ENCODE results near the gene NECTIN1. TPM values are rescaled to one million over a fixed set of nuclear protein-coding genes. Genes with fewer than 3 reads are reported as not detected.
A peak's percentile ranks its signal among the peaks of the same experiment; 100 is the strongest.
"Not testable (repeated sequence)": the region's sequence is repeated elsewhere in the genome, so short reads cannot be mapped to it uniquely, and the experiment has no call there.

The NECTIN1 gene
- total RNA-seq, 1 donor = 12.7 TPM

DNA sequence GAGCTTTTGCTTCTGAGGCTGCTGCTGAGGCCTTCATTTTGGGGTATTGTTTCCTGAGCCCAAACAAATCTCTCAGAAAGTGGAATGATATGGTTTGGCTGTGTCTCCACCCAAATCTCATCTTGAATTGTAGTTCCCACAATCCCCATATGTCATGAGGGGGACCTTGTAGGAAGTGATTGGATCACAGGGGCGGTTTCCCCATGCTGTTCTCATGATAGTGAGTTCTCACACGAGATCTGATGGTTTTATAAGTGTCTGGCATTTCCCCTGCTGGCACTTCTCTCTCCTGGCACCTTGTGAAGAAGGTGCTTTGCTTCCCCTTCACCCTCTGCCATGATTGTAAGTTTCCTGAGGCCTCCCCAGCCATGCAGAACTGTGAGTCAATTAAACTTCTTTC is 133.1 kb downstream of the NECTIN1 start:
- DNase-seq (ENCODE audit: low read depth in 2 of 3, low spot score in 2 of 3) = not testable (repeated sequence)

GRCh38 chr11:119594639-119595249 is 134.3 kb downstream of the NECTIN1 start:
- DNase-seq (ENCODE audit: low read depth in 2 of 3, low spot score in 2 of 3) = peak in 2 of 3 donors; percentile 62 to 68

- no peak for DNase-seq (ENCODE audit: low read depth in 2 of 3, low spot score in 2 of 3)
These were observed 135.7 kb downstream of the NECTIN1 start for GRCh38 chr11:119593346-119593745.

GRCh38 chr11:119592642-119593041 is 136.4 kb downstream of the NECTIN1 start:
- DNase-seq (ENCODE audit: low read depth in 2 of 3, low spot score in 2 of 3) = no peak

GRCh38 chr11:119591836-119592310 is 137.1 kb downstream of the NECTIN1 start:
- no peak for DNase-seq (ENCODE audit: low read depth in 2 of 3, low spot score in 2 of 3)

GRCh38 chr11:119590651-119591351 is 138.2 kb downstream of the NECTIN1 start:
- DNase-seq (ENCODE audit: low read depth in 2 of 3, low spot score in 2 of 3) = no peak

DNA sequence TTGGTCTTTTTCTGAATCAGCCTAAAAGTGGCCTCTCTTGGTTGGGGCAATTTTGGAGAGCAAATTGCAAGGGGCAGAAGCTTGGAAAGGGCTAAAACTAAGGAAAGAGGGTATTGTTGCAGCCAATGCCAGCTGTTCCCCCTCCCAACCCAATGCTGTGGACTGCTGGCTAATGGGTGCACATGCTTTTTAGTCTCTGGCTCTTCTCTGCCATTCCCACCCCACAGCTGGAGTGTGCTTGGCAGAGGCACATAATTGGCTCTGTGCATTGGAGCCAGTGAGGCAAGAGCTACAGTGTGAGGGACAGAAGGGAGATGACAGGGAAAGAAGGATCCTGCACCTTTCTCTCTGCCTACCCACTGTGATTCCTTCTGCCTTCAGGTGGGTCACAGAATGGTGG is 140.0 kb downstream of the NECTIN1 start:
- no peak for DNase-seq (ENCODE audit: low read depth in 2 of 3, low spot score in 2 of 3)

Small RNA genes lying within 50 kb of the gene (small RNA-seq; reads per million reads assigned to genes)
- not detected for gene RNU6-1123P
